H9 (cell line): ENCODE results near the gene TMIGD2. TPM values are rescaled to one million over a fixed set of nuclear protein-coding genes. Genes with fewer than 3 reads are reported as not detected.

Experiments used
- DNase-seq: peaks from one replicate; pipeline ENCODE4 v3.0.0-alpha.2; 2017
- H2AFZ ChIP-seq: one replicate; pipeline ENCODE4 v1.6.1; 2013; ENCODE audit warnings: mild to moderate bottlenecking, low read length, control low read depth, moderate library complexity
- H2AK5ac ChIP-seq: 2 replicates; pipeline ENCODE4 v1.6.1; 2013; ENCODE audit warnings: low read length, control low read depth, mixed read lengths; ENCODE audit not compliant: insufficient read length
- H2BK120ac ChIP-seq: one replicate; pipeline ENCODE4 v1.6.1; 2013; ENCODE audit warnings: low read depth, mild to moderate bottlenecking, low read length, control low read depth, inconsistent platforms; ENCODE audit not compliant: poor library complexity, severe bottlenecking
- H2BK12ac ChIP-seq: 2 replicates; pipeline ENCODE4 v1.6.1; 2013; ENCODE audit warnings: low read length, control low read depth, mixed read lengths, low read depth; ENCODE audit not compliant: insufficient read length
- H2BK15ac ChIP-seq: 2 replicates; pipeline ENCODE4 v1.6.1; 2013; ENCODE audit warnings: low read depth, low read length, control low read depth
- H2BK20ac ChIP-seq: one replicate; pipeline ENCODE4 v1.6.1; 2013; ENCODE audit warnings: low read depth, mild to moderate bottlenecking, low read length, control low read depth, inconsistent platforms; ENCODE audit not compliant: poor library complexity, severe bottlenecking
- H2BK5ac ChIP-seq: 2 replicates; pipeline ENCODE4 v1.6.1; 2013; ENCODE audit warnings: low read length, control low read depth, mixed read lengths; ENCODE audit not compliant: insufficient read length
- H3K14ac ChIP-seq: 2 replicates; pipeline ENCODE4 v1.6.1; 2013; ENCODE audit warnings: low read length, control low read depth; ENCODE audit not compliant: insufficient read depth
- H3K18ac ChIP-seq: 2 replicates; pipeline ENCODE4 v1.6.1; 2013; ENCODE audit warnings: low read depth, mild to moderate bottlenecking, mixed read lengths, low read length, control low read depth; ENCODE audit not compliant: insufficient read length
- H3K23ac ChIP-seq: 2 replicates; pipeline ENCODE4 v1.6.1; 2013; ENCODE audit warnings: low read length, control low read depth, mixed read lengths, low read depth; ENCODE audit not compliant: insufficient read length
- H3K23me2 ChIP-seq: 2 replicates; pipeline ENCODE4 v1.6.1; 2013; ENCODE audit warnings: low read depth, mild to moderate bottlenecking, mixed read lengths, low read length, control low read depth; ENCODE audit not compliant: insufficient read length, poor library complexity, severe bottlenecking
- H3K27ac ChIP-seq: 2 replicates; pipeline ENCODE4 v1.5.1; 2013; ENCODE audit warnings: low read length, control low read depth, mixed read lengths, low read depth; ENCODE audit not compliant: insufficient read length
- H3K27me3 ChIP-seq: 2 replicates; pipeline ENCODE4 v1.6.1; 2013; ENCODE audit warnings: low read length, control low read depth, inconsistent platforms; ENCODE audit not compliant: insufficient read depth
- H3K4ac ChIP-seq: 2 replicates; pipeline ENCODE4 v1.6.1; 2013; ENCODE audit warnings: low read depth, mild to moderate bottlenecking, control low read depth, inconsistent platforms, low read length, moderate library complexity
- H3K4me1 ChIP-seq: 2 replicates; pipeline ENCODE4 v1.6.1; 2013; ENCODE audit warnings: low read length, control low read depth, inconsistent platforms; ENCODE audit not compliant: insufficient read depth
- H3K4me2 ChIP-seq: 2 replicates; pipeline ENCODE4 v1.6.1; 2013; ENCODE audit warnings: low read length, control low read depth, mixed read lengths; ENCODE audit not compliant: insufficient read length, insufficient read depth
- H3K56ac ChIP-seq: 2 replicates; pipeline ENCODE4 v1.6.1; 2013; ENCODE audit warnings: low read depth, mild to moderate bottlenecking, mixed read lengths, low read length, control low read depth; ENCODE audit not compliant: insufficient read length
- H3K79me1 ChIP-seq: 2 replicates; pipeline ENCODE4 v1.6.1; 2013; ENCODE audit warnings: low read depth, mild to moderate bottlenecking, moderate library complexity, low read length, control low read depth, inconsistent platforms; ENCODE audit not compliant: insufficient read depth, poor library complexity, severe bottlenecking
- H3K79me2 ChIP-seq: 2 replicates; pipeline ENCODE4 v1.6.1; 2013; ENCODE audit warnings: low read length, control low read depth, inconsistent platforms; ENCODE audit not compliant: insufficient read depth
- H3K9ac ChIP-seq: 2 replicates; pipeline ENCODE4 v1.6.1; 2013; ENCODE audit warnings: low read length, control low read depth, mixed read lengths; ENCODE audit not compliant: insufficient read length; ENCODE audit errors: extremely low read depth
- H3K9me3 ChIP-seq: one replicate; pipeline ENCODE4 v1.6.1; 2013; ENCODE audit warnings: low read depth, low read length, inconsistent platforms; ENCODE audit not compliant: control insufficient read depth
- H3T11ph ChIP-seq: one replicate; pipeline ENCODE4 v1.6.1; 2013; ENCODE audit warnings: mild to moderate bottlenecking, low read length, control low read depth, inconsistent platforms
- H4K20me1 ChIP-seq: one replicate; pipeline ENCODE4 v1.6.1; 2013; ENCODE audit not compliant: control insufficient read depth, insufficient read length, insufficient read depth
- H4K5ac ChIP-seq: 2 replicates; pipeline ENCODE4 v1.6.1; 2013; ENCODE audit warnings: low read depth, mild to moderate bottlenecking, mixed read lengths, low read length, control low read depth; ENCODE audit not compliant: insufficient read length
- H4K8ac ChIP-seq: replicated peaks from 2 replicates; pipeline ENCODE4 v1.6.1; 2013; ENCODE audit warnings: low read length, control low read depth, mixed read lengths, low read depth; ENCODE audit not compliant: insufficient read length
- H4K91ac ChIP-seq: 2 replicates; pipeline ENCODE4 v1.6.1; 2013; ENCODE audit warnings: low read depth, mild to moderate bottlenecking, moderate library complexity, mixed read lengths, low read length, control low read depth; ENCODE audit not compliant: insufficient read length
- H3K27ac Mint-ChIP-seq, 3 experiments: 2 replicates in 2 of 3; 3 replicates in 1 of 3; pipeline ENCODE4 v1.8.0; 2020 to 2021; ENCODE audit warnings: mixed read lengths in 3 of 3, mild to moderate bottlenecking in 1 of 3, moderate library complexity in 1 of 3
- H3K27me3 Mint-ChIP-seq: 2 replicates; pipeline ENCODE4 v1.8.0; 2021; ENCODE audit warnings: low read depth, mild to moderate bottlenecking, moderate library complexity, mixed read lengths
- H3K36me3 Mint-ChIP-seq, 3 experiments: 2 replicates in 2 of 3; 3 replicates in 1 of 3; pipeline ENCODE4 v1.8.0; 2020 to 2021; ENCODE audit warnings: low read depth in 3 of 3, mixed read lengths in 3 of 3; ENCODE audit not compliant: insufficient read depth in 1 of 3
- H3K4me1 Mint-ChIP-seq, 2 experiments: 2 replicates each; pipeline ENCODE4 v1.8.0; 2020; ENCODE audit warnings: mixed read lengths in 2 of 2
- H3K4me3 Mint-ChIP-seq, 2 experiments: 2 replicates in 1 of 2; 3 replicates in 1 of 2; pipeline ENCODE4 v1.8.0; 2020 to 2021; ENCODE audit warnings: mild to moderate bottlenecking in 2 of 2, mixed read lengths in 2 of 2, moderate library complexity in 1 of 2
- H3K9me3 Mint-ChIP-seq, 2 experiments: 2 replicates in 1 of 2; 3 replicates in 1 of 2; pipeline ENCODE4 v1.8.0; 2020; ENCODE audit warnings: mild to moderate bottlenecking in 2 of 2, mixed read lengths in 2 of 2, moderate library complexity in 1 of 2
- CTCF ChIP-seq: fragments of 200-600 bp; sonication (generic); conservative IDR thresholded peaks from 3 replicates; pipeline ENCODE4 v1.8.0; 2021; ENCODE audit warnings: antibody characterized with exemption, mild to moderate bottlenecking
- WGBS: extraction: QIAGEN DNeasy Blood & Tissue Kit; methylation state at CpG from one replicate; pipeline ENCODE4 v1.1.7; 2013; ENCODE audit warnings: missing lambda C conversion rate, low lambda C conversion rate, mixed read lengths; ENCODE audit not compliant: insufficient read length; ENCODE audit errors: extremely low coverage; 5-methylcytosine and 5-hydroxymethylcytosine counted together
- total RNA-seq: library from RNA; stranded (reverse); gene quantifications from 2 replicates; pipeline ENCODE4 v1.2.1, GENCODE V29; 2021

Gene TMIGD2
- total RNA-seq, 1 experiment from 2014 or later, result 0.26 TPM

- Mint-ChIP-seq H3K9me3 (no peaks in the 10 kb centered on the region; a peak in 1 of 5 replicates), H3K27me3 (peaks cover 15% of the 10 kb centered on the region), H3K4me3 (no peak overlapping the region), H3K27ac (no peak overlapping the region), H3K36me3 (no peaks in the 10 kb centered on the region), H3K4me1 (peaks cover 5 to 17% of the 10 kb centered on the region in 2 experiments)
- no CpG with 5 or more reads among the region's 15 CpGs for WGBS
- Histone ChIP-seq H2BK20ac (no peak overlapping the region), H2AK5ac (no peak overlapping the region), H4K20me1 (no peaks in the 10 kb centered on the region), H4K8ac (no peak overlapping the region), H3K79me2 (no peaks in the 10 kb centered on the region), H3K79me1 (no peaks in the 10 kb centered on the region), H3K9me3 (no peaks in the 10 kb centered on the region), H3K9ac (no peak overlapping the region), H4K5ac (no peak overlapping the region), H3K23ac (no peak overlapping the region), H3K23me2 (no peaks in the 10 kb centered on the region), H3K4me2 (no peak overlapping the region), H3K27me3 (no peaks in the 10 kb centered on the region), H4K91ac (no peak overlapping the region), H2AFZ (no peak overlapping the region), H3K27ac (no peak overlapping the region), H2BK15ac (no peak overlapping the region), H2BK120ac (no peak overlapping the region), H3T11ph (no peak overlapping the region), H3K14ac (no peak overlapping the region), H3K4me1 (no peaks in the 10 kb centered on the region), H3K56ac (no peak overlapping the region), H3K18ac (no peak overlapping the region), H2BK12ac (no peak overlapping the region), H2BK5ac (no peak overlapping the region), H3K4ac (no peak overlapping the region)
- DNase-seq, result no peak
- TF ChIP-seq CTCF, result no peak
These were observed 9.7 kb downstream of the TMIGD2 start for GRCh38 chr19:4292515-4292914.
